ENCODE measurements around the gene SEC16B.

Gene SEC16B

DNA sequence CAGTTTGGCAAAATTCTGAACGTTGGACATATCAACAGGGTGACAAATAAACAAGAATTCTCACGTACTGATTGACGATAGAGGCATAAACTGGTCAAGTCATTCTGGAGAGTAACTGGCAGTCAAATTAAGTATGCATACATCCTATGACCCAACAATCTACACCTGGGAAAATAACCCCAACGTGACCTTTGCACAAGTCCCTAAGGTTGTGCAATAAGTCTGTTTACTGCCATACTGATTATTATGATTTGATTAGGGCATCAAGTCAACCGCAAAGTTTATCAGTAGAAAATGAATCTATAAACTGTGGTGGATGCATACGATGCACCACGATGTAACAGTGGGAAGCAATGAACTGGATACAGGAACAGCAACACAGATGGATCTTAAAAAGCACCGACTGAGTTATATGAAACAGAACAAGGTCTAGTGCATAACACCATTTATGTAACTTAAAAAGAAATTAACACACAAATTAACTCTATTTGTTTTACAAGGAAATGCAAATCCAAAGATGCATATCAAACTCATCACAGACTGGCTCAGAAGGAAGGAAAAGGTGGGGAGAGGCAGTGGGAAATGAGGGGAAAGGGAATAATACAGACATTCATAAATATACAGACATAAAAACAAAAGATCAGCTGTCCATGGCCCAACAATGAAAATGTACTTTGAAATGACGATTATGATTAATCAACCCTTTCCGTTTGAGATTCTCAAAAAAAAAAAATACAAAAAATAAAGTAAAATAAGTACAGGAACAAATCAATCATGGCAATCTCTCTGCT is 41.0 kb upstream of the SEC16B start:
- TF ChIP-seq, protein P1, sequence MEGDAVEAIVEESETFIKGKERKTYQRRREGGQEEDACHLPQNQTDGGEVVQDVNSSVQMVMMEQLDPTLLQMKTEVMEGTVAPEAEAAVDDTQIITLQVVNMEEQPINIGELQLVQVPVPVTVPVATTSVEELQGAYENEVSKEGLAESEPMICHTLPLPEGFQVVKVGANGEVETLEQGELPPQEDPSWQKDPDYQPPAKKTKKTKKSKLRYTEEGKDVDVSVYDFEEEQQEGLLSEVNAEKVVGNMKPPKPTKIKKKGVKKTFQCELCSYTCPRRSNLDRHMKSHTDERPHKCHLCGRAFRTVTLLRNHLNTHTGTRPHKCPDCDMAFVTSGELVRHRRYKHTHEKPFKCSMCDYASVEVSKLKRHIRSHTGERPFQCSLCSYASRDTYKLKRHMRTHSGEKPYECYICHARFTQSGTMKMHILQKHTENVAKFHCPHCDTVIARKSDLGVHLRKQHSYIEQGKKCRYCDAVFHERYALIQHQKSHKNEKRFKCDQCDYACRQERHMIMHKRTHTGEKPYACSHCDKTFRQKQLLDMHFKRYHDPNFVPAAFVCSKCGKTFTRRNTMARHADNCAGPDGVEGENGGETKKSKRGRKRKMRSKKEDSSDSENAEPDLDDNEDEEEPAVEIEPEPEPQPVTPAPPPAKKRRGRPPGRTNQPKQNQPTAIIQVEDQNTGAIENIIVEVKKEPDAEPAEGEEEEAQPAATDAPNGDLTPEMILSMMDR (IDR thresholded peaks at IDR 0.05): no peak
- Histone ChIP-seq H3K4me3 (no peak overlapping the region), H3K27ac (no peak overlapping the region)
- no peak for DNase-seq (ENCODE audit: low spot score)

DNA sequence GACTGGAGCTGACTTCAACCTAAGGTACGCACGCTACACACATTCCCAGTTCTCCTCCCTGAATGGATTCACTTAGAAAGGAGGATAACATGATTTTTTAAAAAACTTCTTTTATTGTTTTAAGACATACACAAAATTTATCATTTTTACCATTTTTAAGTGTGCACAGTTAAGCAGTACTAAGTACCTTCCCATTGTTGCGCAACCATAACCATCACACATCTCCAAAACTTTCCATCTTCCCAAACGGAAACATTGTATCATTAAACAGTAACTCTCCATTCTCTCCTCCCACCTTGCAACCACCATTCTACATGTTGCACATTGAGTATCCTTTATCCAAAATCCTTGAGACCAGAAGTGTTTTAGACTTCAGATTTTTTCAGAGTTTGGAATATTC is 36.2 kb upstream of the SEC16B start:
- TF ChIP-seq, protein P1 (IDR thresholded peaks at IDR 0.05): no peak
- Histone ChIP-seq H3K27ac (no peak overlapping the region), H3K4me3 (no peak overlapping the region)
- DNase-seq (ENCODE audit: low spot score): no peak

DNA sequence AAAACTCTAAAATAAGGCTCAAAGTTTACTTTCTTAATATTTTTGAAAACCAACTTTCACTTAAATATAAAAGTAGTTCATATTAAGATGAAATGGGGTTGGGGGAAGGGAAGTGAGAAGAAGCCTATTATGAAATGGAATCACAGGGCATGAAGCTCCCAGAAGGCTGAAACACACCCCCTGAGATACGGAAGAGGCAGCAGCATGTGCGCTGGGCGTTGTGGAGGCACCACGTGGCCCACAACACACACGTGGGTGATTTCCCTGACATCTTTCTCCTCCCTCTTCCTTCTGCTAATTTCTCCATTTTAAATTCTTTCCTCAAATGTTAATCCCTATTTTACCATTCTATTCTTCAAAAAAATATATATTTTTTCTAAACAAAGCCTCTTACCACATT is 35.6 kb upstream of the SEC16B start:
- no peak for DNase-seq (ENCODE audit: low spot score)
- Histone ChIP-seq H3K4me3 (no peak overlapping the region), H3K27ac (no peak overlapping the region)
- TF ChIP-seq, protein P1 (IDR thresholded peaks at IDR 0.05): no peak

- DNase-seq (ENCODE audit: low spot score): no peak
- Histone ChIP-seq H3K4me3 (no peak overlapping the region), H3K27ac (no peak overlapping the region)
- TF ChIP-seq, protein P1 (IDR thresholded peaks at IDR 0.05): no peak
Observed at GRCh38 chr1:178004926-178005391, 35.1 kb upstream of the SEC16B start.

DNA sequence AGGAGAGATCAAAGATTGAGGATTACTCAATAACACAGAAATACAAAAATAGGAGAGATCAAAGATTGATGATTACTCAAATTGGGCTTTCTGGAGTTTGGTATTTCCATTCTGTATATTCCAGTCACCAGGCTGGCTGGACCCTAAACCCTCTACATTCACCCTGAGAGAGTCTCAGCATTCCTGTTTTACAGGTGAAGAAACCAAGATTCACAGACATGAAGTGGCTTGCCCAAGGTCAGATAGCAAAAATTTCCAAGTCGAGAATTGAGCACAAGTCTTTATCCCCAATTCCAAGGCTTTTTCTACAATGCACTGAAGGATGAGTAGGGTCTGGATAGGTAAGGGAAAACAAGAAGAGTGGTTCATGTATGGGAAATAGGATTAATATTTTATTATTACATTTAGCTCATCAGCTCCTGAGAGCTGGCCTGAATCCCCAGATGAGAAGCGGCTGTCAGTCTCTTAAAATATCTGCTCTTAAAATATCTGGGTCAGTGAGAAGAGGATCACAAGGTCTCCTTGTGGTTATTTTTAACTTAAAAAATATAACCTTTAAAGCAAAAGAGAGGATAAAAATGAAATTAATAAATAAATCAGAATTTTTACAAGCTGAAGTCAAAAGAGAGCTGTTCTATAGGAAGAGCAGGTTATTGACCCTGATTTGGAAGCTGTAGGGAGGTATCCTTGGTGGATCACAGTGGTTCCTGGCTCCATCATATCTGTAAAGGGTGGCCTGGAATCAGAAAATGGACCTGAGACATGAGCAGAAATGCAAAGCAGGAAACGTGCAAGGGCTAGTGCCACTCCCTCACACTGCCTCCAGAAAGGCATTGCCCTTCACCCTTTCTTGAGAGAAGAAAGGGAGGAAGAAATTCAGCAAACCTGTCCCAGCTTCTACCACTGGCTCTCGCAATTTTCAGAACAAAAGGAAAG is 29.1 kb upstream of the SEC16B start:
- no peak overlapping the region for H3K27ac ChIP-seq
- no peak overlapping the region for H3K4me3 ChIP-seq
- TF ChIP-seq, protein P1 (IDR thresholded peaks at IDR 0.05): no peak
- DNase-seq (ENCODE audit: low spot score): no peak

DNA sequence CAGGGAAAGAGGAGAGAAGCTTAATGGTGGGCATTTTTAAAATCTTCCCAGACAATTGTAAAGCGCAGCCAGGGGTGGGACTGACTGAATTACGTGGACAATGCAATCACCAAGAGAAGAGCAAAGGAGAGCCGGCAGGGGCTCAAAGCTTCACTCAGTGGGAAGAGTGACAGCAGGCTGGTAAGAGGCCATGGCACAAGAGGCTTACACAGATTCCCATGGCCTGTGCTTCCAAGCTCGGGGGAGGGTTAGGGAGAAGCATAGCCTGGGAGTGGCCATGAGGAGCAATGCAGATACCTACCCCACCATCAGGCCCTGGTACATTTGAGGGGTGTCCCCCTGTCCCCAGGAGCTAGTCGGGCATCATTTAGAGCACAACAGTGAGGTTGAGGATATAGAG is 27.1 kb upstream of the SEC16B start:
- no peak overlapping the region for H3K27ac ChIP-seq
- no peak for DNase-seq (ENCODE audit: low spot score)
- no peak overlapping the region for H3K4me3 ChIP-seq
- TF ChIP-seq, protein P1 (IDR thresholded peaks at IDR 0.05): no peak
